ENCODE results near the gene ERFL.

Gene ERFL

DNA sequence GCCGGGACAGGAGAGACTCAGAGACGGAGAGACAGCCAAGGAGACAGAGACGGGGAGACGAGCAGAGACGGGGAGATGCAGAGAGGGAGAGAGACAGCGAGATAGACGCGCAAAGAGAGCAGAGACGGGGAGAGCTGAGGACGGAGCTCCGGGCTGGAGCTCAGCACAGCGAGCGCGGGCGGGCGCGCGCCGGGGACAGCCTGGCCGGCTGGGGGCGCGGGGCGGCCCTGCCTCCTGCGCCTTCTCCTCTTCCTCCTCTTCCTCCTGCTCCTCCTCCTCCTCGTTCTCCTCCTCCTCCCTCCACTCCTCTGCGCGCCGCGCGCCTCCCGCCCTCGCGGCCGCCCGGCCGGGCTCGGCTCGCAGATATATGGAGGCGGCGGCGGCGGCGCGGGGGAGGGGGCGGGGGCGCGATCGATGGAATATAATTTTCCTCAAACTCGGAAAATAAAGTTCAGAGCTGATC lies at the start of gene ERFL:
TSS of gene ERFL (minus strand) at position 229 of the 463 bp plus-strand sequence. CDS start 15,530 bp downstream, outside the sequence.
- Histone ChIP-seq H2AFZ (peak within 1 kb of the TSS; percentile 64), H3K4me2 (ENCODE audit: low read length) (peak within 1 kb of the TSS; percentile 93), H3K9me3 (ENCODE audit: control insufficient read depth, low read length) (no peaks in the 10 kb centered on the region), H3K36me3 (ENCODE audit: control insufficient read depth, insufficient read depth, low read length) (no peaks in the 10 kb centered on the region), H3K27me3 (ENCODE audit: control insufficient read depth, insufficient read depth, low read length) (no peaks in the 10 kb centered on the region), H3K4me3 (ENCODE audit: low read depth, low read length) (peak within 1 kb of the TSS; percentile 60), H3K27ac (no peak within 1 kb of the TSS), H3K4me1 (peaks cover 20% of the 10 kb centered on the region), H3K9ac (no peak within 1 kb of the TSS), H3K79me2 (no peaks in the 10 kb centered on the region)
- TF ChIP-seq, protein P1, sequence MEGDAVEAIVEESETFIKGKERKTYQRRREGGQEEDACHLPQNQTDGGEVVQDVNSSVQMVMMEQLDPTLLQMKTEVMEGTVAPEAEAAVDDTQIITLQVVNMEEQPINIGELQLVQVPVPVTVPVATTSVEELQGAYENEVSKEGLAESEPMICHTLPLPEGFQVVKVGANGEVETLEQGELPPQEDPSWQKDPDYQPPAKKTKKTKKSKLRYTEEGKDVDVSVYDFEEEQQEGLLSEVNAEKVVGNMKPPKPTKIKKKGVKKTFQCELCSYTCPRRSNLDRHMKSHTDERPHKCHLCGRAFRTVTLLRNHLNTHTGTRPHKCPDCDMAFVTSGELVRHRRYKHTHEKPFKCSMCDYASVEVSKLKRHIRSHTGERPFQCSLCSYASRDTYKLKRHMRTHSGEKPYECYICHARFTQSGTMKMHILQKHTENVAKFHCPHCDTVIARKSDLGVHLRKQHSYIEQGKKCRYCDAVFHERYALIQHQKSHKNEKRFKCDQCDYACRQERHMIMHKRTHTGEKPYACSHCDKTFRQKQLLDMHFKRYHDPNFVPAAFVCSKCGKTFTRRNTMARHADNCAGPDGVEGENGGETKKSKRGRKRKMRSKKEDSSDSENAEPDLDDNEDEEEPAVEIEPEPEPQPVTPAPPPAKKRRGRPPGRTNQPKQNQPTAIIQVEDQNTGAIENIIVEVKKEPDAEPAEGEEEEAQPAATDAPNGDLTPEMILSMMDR (IDR thresholded peaks at IDR 0.05), result no peak

DNA sequence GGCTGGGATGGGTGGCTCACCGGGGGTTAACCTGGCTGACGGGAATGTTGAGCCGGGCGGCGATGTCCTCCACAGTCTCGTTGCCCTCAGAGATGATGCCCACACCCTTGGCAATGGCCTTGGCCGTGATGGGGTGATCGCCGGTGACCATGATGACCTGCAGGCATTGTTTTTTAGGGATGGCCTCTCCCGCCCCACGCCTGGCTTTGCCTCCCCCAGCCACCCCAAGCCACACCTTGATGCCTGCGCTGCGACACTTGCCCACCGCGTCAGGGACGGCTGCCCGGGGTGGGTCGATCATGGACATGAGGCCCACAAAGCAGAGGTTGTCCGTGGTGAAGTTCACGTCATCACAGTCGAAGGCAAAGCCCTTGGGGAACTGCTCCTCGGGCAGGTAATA lies 49.7 kb upstream of the ERFL start:
- TF ChIP-seq, protein P1 (IDR thresholded peaks at IDR 0.05), result no peak
- no peaks in the 10 kb centered on the region for H3K36me3 ChIP-seq (ENCODE audit: control insufficient read depth, insufficient read depth, low read length)
- H3K4me1 ChIP-seq, result no peaks in the 10 kb centered on the region
- no peak overlapping the region for H3K27ac ChIP-seq
- H3K4me2 ChIP-seq (ENCODE audit: low read length), result no peak overlapping the region
- no peaks in the 10 kb centered on the region for H3K27me3 ChIP-seq (ENCODE audit: control insufficient read depth, insufficient read depth, low read length)
- H3K9me3 ChIP-seq (ENCODE audit: control insufficient read depth, low read length), result no peaks in the 10 kb centered on the region
- no peak overlapping the region for H3K4me3 ChIP-seq (ENCODE audit: low read depth, low read length)
- H3K9ac ChIP-seq, result no peak overlapping the region
- H3K79me2 ChIP-seq, result no peaks in the 10 kb centered on the region
- no peak overlapping the region for H2AFZ ChIP-seq

DNA sequence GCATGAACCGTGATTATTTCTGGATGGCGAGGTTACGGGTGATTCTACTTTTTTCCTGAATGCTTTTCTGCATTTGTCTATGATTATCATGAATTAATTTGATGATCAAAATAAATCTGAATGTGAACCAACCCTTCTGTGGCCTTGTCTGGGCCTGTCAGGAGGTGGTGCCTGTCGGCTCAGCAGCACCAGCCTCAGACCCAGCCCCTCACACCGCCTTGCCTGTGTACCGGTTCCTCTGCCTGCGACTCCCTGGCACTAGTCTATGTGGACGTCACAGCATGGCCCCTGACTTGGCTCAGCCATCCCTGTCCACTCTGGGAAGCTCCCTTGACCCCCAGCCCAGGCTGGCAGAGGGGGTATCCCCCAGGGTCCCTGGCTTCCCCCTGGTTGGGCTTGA lies 46.4 kb upstream of the ERFL start:
- H3K79me2 ChIP-seq, result no peaks in the 10 kb centered on the region

DNA sequence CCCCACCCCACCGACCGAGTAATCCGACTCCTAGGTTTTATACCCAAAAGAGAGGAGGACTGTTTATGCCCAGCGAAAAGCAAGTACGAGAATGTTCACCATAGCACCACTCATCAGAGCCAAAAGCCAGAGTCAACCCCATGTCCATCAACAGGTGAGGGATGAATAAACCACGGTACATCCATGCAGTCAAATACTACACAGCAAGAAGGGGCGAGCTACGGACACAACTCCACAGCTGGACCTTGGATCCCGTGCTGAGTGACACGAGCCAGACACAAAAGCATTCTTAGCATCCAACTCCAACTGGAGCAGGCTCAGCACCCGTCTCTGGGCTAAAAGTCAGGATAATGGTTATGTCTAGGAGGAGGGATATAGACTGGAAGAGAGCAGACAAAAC lies 43.1 kb upstream of the ERFL start:
- no peak overlapping the region for H3K4me2 ChIP-seq (ENCODE audit: low read length)
- no peaks in the 10 kb centered on the region for H3K9me3 ChIP-seq (ENCODE audit: control insufficient read depth, low read length)
- H3K4me3 ChIP-seq (ENCODE audit: low read depth, low read length), result no peak overlapping the region
- H3K36me3 ChIP-seq (ENCODE audit: control insufficient read depth, insufficient read depth, low read length), result no peaks in the 10 kb centered on the region
- H3K27me3 ChIP-seq (ENCODE audit: control insufficient read depth, insufficient read depth, low read length), result no peaks in the 10 kb centered on the region
- H3K9ac ChIP-seq, result no peak overlapping the region
- TF ChIP-seq, protein P1 (IDR thresholded peaks at IDR 0.05), result no peak
- H2AFZ ChIP-seq, result no peak overlapping the region
- no peak overlapping the region for H3K27ac ChIP-seq
- H3K4me1 ChIP-seq, result no peaks in the 10 kb centered on the region
- H3K79me2 ChIP-seq, result no peaks in the 10 kb centered on the region

More for the DNA sequence above, 46.4 kb upstream of the ERFL start:
- Histone ChIP-seq H3K27me3 (ENCODE audit: control insufficient read depth, insufficient read depth, low read length) (no peaks in the 10 kb centered on the region), H3K9ac (no peak overlapping the region), H3K36me3 (ENCODE audit: control insufficient read depth, insufficient read depth, low read length) (no peaks in the 10 kb centered on the region), H3K27ac (no peak overlapping the region), H3K4me1 (no peaks in the 10 kb centered on the region), H2AFZ (no peak overlapping the region), H3K4me3 (ENCODE audit: low read depth, low read length) (no peak overlapping the region), H3K4me2 (ENCODE audit: low read length) (no peak overlapping the region), H3K9me3 (ENCODE audit: control insufficient read depth, low read length) (no peaks in the 10 kb centered on the region)
- TF ChIP-seq, protein P1 (IDR thresholded peaks at IDR 0.05), result no peak

DNA sequence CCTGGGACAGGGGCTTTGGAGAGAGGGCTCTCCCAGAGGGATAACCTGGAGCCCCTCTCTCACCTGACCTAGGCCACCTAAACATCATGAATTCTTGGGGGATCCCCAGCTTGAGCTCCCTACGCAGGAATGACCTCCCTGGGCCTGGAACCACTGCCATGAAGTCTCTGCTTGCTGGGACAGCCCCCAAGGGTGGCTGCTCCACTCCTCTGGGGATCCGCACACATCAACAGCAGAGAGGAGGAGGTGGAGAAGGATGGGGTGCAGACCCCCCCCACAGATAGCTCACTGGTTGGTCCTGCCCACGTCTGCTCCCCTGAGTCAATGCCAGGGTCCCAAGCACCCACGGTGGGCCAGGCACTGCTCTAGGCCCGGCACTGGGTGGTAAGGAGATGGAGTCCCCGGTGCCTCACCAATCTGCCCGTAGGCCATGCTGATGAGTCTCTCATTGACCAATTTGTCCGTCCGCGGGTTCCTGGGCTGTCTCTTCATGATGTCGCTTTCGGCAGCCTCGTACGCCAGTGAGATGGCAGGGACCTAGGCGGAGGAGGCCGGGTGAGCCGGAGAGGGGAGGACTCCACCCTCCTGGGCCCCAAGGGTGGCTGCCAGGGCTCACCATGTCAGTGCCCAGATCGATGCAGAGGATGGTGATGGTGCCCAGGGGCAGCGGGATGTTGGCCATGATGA lies 41.7 kb upstream of the ERFL start:
- no peak overlapping the region for H3K27ac ChIP-seq
- no peaks in the 10 kb centered on the region for H3K4me1 ChIP-seq
- H3K4me2 ChIP-seq (ENCODE audit: low read length), result no peak overlapping the region
- no peaks in the 10 kb centered on the region for H3K79me2 ChIP-seq
- no peaks in the 10 kb centered on the region for H3K27me3 ChIP-seq (ENCODE audit: control insufficient read depth, insufficient read depth, low read length)
- H3K9me3 ChIP-seq (ENCODE audit: control insufficient read depth, low read length), result no peaks in the 10 kb centered on the region
- no peaks in the 10 kb centered on the region for H3K36me3 ChIP-seq (ENCODE audit: control insufficient read depth, insufficient read depth, low read length)
- no peak overlapping the region for H2AFZ ChIP-seq
- TF ChIP-seq, protein P1 (IDR thresholded peaks at IDR 0.05), result no peak
- no peak overlapping the region for H3K4me3 ChIP-seq (ENCODE audit: low read depth, low read length)
- no peak overlapping the region for H3K9ac ChIP-seq

Measured in parathyroid adenoma (tissue), 2 donors.